HG03159 (cell line): ENCODE results near the gene TEX53.
A peak's percentile ranks its signal among the peaks of the same experiment; 100 is the strongest.

Experiments used
- ATAC-seq: cut with Tn5 transposase; IDR thresholded peaks from one replicate; pipeline ENCODE4 v1.9.1; 2021; ENCODE audit warnings: mild to moderate bottlenecking, moderate library complexity; ENCODE audit not compliant: unreplicated experiment

The TEX53 gene

DNA sequence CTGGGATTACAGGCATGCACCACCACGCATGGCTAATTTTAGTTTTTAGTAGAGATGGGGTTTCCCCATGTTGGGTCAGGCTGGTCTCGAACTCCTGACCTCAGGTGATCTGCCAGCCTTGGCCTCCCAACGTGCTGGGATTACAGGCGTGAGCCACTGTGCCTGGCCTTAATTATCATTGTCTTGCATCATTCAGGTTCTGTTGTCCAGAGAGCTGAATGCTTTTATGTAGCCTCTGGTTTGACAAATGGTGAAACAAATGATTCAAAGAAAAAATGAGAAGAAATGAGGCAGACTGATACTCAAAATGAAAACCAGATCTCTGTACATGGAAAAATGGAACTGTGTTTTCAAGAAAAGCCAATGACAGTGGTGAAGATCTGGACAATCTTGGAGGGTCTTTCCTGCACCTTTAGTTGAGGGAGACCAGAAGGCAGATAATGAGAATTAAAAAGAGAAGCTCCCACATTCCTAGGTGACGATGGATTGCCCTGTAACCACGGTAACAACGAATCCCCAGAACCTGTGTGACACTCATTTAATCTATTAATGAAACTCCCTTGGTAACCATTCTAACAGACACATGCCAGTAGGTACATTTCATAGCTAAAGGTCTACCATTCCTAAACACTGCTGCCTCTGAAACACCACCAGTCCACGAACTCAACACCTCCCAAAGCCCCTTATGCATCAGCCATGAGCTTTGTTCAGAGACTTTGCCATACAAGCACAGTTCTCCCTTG, 22.8 kb upstream of the TEX53 start:
- ATAC-seq = no peak

DNA sequence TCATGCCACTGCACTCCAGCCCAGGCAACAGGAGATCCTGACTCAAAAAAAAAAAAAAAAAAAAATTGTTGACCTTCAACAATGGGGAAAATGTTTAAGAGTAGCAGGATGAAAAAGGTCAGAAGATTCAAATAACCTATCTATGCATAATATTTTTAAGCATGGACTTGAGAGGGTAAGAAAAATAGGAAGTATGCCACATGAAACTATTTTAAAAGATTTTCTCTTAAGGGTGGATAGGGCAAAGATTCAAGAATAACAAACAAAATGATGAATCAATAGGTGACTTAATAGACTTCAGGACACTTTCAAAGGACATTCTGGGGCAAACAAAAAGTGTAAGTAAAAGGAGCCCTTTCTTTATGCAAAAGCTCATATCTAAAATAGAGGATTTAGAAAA, 21.2 kb upstream of the TEX53 start:
- no peak for ATAC-seq

DNA sequence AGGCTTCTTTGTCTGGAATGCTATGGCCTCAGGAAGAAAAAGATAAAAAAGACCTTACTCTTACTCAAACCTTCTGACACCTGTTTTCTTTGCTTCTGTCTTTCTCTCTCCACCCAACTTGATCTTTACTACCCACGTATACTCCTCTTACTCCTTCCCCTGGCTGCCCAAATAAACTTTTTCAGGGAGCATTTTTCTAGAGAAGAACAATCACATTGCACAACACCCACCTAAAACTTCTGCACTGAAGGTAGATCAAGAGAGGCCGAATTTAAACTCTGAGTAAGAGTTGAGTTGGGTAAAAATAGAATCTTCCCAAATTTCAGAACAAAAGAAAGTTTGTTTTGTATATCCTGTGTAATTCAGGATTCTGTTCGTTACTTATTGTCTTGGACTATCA, 20.5 kb upstream of the TEX53 start:
- no peak for ATAC-seq

DNA sequence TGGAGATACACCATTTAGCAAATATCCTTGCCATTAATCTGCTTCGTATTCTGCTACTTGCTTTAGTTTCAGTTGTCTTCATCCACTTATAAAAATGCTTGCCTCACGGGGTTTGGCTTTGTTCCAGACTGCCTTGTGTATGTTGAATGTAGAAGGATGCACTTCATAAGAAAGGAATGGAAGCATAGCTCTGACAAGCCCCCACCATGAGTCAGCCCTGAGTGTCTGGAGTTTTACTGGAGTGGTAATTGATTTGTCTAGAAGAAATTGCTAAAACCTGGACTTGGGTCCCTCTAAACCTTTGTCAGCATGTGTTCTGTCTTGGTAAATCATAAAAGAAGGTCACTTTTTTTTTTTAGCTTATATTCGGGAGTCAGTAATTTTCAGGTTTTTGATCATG, 19.8 kb upstream of the TEX53 start:
- ATAC-seq = no peak

DNA sequence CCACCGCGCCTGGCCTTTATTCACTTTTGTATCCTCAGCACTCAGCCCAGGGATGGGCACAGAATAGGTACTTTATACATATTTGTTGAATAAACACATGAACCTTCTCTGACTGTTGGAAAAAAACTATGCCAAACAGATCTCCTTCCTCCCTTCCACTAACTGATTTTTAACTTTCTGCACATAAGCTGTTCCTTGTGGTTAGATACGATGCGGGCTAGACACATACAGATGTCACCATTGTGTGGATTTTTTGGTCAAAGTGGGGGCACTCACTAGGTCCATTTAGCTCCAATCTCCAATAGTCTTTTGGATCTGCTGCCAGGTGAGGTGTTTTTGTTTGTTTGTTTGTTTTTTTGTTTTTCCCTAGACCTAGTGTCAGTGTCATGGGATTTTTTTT, 19.3 kb upstream of the TEX53 start:
- no peak for ATAC-seq

DNA sequence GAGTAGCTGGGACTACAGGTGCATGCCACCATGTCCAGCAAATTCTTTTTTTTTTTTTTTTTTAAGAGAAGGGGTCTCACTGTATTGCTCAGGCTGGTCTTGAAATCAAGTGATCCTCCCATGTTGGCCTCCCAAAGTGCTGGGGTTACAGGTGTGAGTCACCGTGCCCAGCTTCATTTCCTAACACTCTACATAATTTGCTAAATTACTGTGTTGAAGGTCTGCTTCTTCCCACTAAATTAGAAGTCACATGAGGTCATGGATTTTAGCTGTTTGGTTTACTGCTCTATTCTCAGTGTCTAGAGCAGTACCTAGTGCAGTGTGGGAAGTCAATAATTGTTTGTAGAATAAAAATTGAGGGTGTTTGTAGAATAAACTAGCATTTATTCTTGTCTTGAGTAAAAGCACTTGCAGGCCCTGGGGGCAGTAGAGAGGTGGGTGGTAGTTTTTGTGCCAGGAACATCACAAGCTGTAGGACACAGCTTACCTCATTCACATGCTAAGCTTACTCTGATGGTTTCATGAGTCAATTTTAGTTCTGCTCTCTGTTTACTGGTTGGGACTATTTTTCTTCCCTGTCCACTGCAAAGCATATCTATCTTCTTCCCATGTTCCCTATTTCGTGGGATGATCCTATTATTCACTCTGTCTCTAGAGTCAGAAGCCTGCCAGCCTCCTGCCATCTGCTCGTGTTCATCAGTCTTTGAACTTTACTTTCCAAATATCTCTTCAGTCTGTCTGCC, 17.4 kb upstream of the TEX53 start:
- no peak for ATAC-seq

DNA sequence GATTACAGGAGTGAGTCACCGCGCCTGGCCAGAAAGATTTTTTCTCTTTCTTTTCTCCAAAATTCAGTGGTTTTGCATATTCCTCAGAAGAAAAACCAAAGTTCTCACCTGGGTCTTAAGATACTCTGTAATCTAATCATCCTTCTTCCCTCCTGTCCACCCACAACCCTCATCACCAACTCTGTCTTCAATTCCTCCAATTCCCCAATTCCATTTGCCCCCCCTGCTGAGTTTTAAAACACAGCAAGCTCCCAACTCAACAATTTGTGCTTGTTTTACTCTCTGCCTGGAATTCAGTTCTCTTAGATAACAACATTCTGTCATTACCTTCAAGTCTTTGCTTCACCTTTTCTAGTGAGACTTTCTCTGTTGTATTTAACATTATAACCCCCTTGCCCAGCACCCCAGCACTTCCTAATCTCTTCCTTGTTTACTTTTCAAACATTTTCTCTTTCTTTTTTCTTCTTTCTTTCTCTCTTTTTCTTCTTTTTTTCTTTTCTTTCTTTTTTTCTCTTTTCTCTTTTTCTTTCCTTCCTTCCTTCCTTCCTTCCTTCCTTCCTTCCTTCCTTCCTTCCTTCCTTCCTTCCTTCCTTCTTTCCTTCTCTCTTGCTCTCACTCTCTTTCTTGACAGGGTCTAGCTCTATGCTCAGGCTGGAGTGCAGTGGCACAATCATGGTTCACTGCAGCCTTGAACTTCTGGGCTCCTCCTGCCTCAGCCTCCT, 16.6 kb upstream of the TEX53 start:
- ATAC-seq = no peak

DNA sequence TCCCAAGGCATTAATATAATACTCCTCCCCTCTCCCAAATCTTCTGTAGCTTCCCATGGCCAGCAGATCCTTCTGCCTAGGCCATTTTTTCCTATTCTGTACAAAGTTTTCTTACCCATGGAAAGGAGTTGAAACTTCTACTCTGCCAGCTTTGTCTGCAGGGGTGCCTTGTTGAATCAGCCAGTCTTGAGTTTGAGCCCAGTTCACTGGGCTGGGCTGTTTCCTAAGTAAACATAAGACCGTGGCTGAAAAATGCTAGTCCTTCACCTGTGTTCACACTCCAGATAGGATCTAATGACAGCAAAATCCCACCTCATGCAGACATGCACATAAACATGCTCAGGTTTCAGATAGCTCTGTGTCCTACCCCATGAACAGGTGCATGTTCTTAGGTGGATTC, 14.0 kb upstream of the TEX53 start:
- ATAC-seq = no peak

DNA sequence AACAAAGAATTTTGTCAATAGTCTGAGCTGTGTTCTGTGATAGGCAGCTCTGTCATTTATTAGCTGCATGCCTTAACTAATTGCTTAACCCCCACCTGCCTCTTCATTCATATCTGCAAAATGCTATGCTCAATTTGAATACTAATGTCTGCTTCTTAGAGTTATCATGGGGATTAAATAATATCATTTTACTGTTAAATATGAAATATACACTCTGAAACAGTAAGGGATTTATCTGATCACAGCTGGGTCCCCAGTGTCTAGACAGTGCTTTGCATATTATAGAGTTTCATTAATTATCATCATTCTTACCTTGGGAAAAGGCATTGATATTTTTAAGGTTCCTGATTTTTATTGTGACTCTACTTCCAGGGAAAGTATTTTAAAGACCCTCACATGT, 12.4 kb upstream of the TEX53 start:
- no peak for ATAC-seq

DNA sequence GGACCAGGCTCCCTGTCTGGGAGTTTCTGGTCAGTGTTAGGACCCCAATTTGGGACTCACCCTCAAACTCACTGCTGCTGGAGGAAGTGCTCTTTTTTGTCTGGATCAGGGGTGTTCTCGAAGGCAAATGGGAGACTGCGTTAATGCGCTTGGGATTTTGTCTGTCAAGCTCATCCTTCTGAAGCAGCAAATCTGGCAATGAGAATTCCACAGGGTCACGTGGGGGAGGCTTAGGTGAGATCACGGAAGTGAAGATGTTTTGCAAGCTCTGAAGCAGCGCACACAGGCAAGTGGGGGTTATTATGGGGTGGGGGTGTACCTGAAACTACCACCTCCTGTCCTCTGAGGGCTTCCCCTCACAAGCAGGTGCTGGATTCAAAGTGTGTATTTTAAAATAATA, 10.5 kb upstream of the TEX53 start:
- no peak for ATAC-seq

DNA sequence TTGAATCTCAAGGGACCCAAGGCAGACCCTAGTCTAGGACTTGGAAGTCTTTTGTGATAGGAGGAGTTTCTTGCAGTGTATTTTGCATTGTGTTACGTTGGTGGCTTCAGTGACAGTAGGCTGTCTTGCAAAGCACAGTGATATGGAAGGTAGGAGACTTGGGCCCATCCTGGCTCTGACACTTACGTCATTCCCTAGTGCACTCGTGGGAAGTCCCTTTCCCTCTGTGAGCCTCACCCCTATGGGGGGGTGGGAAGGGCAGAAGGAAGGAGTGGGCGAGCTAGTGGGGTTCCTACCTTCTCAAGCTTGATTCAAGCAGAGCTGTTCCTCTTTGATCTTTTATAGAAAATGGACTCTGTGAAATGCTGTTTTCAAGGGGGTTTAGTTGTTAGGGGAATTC, 9.2 kb upstream of the TEX53 start:
- no peak for ATAC-seq

DNA sequence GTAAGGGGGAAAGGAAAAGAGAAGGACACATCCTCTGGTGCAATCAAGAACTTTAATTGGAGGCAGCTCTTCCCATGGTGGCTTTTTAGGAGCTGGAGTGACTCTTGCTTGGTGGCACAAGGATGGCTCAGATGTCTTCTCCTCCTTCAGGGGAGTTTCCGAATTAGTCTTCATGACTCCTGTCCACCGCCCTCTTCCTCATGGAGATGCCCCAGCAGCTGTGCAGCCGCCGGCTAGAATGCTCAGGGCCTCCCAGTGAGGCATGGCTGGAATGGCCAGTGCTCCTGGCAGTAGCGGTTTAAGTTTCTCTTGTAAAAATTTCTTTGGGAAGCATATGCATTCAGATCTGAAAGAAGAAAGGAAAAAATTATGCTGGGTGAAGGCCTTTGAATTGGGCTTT, 8.8 kb upstream of the TEX53 start:
- ATAC-seq = no peak

DNA sequence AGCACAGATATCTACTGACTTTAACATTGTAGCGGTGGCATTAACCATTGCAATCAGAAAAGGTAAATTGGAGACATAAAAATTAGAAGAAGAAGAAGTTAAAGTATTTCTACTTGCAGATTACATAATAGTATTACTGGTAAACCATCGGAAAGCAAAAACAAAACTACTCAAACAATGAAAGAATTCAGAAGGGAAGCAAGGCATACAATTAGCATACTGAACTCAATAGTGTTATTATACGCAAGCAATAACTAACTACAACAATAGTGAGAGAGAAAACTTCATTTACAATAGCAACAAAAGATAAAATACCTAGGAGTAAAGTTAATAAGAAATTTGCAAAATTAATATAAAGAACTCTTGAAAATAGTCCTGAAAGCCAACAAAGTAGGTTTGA, 6.6 kb upstream of the TEX53 start:
- ATAC-seq = no peak

DNA sequence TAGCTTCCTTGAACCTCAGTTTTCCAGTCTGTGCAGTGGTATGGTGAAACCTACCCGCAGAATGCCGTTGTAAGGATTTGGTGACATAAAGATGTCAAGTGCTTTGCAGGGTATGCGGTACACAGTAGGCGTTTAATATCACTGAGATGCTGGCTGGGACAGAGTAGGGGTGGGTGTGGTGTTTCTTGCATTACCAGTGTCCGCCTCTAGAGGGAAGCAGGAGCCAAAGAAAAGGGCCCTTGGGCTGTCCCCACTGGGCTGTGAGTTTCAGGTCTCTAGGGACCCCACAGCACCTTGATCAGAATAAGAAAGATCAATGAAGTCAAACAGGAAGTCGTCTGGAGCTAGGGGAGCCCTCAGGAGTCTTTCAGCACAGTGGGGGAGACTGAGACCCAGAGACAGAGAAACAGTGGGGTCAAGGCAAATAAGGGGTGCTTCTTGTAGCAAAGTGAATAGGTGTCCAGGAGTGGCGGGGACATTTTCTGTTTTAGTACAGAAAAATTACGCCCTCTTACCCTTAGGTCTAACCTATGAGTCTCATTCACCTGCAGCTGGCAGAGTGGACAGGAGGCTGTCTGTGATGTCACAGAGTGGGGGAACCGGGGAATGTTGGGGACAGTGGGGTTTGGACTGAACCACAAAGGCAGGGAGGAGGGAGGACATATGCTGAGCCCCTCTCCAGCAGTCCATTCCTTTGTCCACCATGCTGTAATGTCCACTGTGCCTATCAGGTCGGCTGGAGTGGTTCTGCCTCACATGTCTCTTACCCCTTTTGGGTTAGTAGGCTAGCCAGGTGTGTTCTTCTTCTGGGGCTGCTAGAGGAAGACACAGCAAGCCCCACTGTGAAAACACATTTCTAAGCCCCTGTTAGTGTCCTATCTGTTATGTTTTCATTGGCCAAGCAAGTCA, 4.7 kb upstream of the TEX53 start:
- peak; percentile 84 for ATAC-seq

DNA sequence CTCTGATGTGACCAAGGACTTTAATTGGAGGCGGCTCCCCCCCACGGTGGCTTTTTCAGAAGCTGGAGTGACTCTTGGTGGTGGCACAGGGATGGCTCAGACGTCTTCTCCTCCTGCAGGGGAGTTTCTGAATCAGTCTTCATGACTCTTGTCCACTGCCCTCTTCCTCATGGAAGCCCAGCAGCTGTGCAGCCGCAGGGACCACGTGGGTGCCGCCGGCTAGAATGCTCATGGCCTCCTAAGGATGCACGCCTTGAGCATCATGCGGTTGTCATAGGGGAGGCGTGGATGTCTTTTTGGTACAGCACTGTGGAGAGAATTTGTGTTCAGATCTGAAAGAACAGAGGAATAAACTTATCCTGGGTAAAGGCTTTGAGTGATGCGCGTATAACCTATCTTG, 1.3 kb downstream of the TEX53 start:
- no peak for ATAC-seq

DNA sequence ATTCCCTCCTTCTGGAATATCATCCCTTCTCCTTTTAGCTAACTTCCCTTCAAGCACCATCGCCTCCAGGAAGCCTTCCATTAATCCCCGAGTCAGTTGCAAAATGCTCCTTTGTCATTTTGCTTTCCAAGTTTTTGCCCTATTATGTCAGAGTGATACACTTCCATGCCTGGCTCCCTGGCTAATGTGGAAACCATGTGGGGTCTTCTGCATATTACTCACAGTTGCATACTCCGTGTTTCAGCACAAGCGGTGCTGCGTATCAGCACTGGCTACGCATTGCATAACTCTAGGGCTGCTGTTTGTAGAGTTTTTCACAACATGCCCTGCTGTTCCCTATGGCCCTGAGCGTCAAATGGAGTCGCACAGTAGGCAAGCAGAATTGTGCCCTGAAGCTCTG, 1.9 kb downstream of the TEX53 start:
- no peak for ATAC-seq

DNA sequence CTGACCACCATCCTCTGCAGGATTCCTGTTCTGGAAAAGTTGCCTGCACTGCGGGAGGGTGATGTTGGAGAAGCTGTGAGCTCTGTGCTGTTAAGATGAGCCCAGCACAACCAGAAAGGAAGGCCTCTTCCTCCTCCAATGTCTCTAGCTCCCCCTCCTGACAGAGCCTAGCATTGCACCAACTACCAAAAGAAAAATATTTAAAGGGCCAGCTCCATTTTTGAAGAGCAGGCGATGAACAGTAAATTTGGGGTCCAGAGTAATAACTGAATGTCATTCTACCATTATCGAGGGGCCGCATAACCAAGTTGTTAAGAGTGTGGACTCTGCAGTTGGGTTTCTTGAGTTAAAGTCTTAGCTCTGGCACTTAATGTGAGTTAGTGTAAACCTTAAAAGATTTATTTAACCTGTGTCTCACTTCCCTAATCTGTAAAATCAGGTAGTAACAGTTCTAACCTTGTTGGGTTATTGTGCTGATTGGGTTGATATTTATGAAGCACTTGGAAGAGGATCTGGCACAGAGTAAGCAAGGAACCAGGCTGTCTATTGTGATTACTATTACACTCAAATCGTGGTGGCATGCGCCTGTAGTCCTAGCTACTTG, 3.9 kb downstream of the TEX53 start:
- ATAC-seq = peak; percentile 63

DNA sequence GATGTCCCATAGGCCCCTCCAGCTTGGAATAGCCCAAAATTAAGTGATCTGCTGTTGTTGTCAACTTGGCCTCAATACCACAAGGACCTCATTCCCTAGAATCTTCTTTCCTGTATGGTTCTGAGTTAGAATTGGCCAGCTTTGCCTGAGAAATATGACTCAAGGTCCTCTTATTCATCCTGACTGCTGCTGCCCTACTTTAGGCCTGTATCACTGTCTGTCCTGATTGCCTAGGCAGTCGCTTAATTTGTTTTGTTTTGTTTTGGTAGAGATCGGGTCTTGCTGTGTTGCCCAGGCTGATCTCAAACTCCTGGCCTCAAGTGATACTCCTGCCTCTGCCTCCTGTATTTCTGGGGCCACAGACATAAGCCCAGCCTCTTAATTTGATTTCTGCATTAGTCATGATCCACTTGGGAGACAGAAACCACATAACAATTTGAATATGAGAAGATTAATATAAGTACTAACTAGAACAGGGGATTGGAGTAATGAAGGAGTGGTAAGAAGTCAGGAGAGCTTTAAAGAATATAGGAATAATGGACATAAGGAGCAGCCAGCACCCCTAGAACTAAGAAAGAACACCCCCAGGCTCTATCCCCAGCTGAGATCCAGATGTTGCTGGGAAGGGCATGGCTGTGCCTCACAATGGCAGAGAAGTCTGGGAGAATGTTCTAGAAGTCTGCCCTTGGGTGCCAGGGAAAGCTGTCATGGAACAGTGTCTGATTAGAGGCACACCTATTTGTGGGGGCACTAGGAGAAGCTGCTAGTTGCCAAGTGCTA, 4.6 kb downstream of the TEX53 start:
- ATAC-seq = peak; percentile 17

DNA sequence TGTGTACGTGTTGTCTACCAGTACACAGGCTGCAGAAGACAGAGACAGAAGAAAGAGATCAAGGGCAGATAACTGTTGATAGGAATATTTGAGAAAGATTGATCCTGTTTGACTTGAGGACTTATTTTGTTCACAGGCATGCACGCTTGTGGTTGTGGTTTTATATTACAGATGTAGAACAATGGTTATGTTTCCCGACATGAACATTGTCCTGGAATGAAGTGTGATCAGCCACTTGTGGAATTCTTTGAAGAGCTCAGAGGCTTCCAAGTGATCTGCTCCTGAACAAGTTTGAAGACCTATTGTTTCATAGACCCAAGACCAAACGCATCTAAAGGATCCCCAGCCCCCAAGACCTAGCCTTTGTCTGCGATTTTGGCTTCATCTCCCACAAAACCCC, 13.7 kb downstream of the TEX53 start:
- ATAC-seq = no peak

DNA sequence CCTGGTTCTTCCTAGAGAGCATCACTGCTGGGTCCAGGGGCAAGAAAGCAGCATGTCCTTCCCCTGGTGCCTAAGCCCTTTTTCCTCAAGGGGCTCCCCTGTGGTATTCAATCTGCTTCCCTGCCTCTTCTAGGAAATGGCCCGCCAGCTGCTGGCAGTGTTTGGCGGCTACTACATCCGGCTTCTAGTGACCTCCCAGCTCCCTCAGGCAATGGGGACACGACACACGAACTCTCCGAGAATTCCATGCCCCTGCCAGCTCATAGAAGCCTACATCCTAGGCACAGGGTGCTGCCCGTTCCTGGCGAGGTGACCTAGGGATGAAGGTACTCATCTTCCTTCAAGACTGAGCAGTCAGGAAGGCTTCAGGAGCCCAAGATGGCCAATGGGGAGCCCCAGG, 14.6 kb downstream of the TEX53 start:
- ATAC-seq = no peak
